Transverse colon (tissue), 3 donors: ENCODE measurements around the gene USP38.

ENCODE experiments used
- CTCF ChIP-seq, 5 experiments: fragments of 200-600 bp in 3 of 5; fragments of 450-650 bp in 2 of 5; sonication (generic) in 3 of 5; IDR thresholded peaks; 1 replicate in 2 of 5; 2 replicates in 3 of 5; pipeline ENCODE4 v1.5.1; 2016 to 2017; ENCODE audit warnings: antibody characterized with exemption in 5 of 5, inconsistent platforms in 3 of 5, mild to moderate bottlenecking in 2 of 5, moderate library complexity in 1 of 5
- EP300 ChIP-seq: sonication (generic); formaldehyde crosslinking; IDR thresholded peaks from one replicate; pipeline ENCODE4 v1.6.1; 2017; ENCODE audit warnings: antibody characterized with exemption, low read depth

GRCh38 chr4:143196323-143196722, 11.6 kb downstream of the USP38 start:
- TF ChIP-seq CTCF (IDR thresholded peaks at IDR 0.05), result no peak
- TF ChIP-seq EP300, result no peak
